H1 (cell line): ENCODE measurements around the gene MYO15A. TPM values are rescaled to one million over a fixed set of nuclear protein-coding genes. Genes with fewer than 3 reads are reported as not detected.

Experiments
- CTCF ChIA-PET: fragments of 300-600 bp; sonication (Branson Sonifier 250); formaldehyde crosslinking; loops from one replicate; lab custom pipeline; 2021; ENCODE audit not compliant: partially characterized antibody; lab: Charles Lee
- POLR2A ChIA-PET: fragments of 300-600 bp; sonication (Branson Sonifier 250); formaldehyde crosslinking; loops from one replicate; lab custom pipeline; 2021; ENCODE audit warnings: inconsistent platforms; ENCODE audit not compliant: partially characterized antibody; lab: Charles Lee
- DNase-seq, 2 experiments: peaks; one replicate each; pipeline versions ENCODE4 v3.0.0 to v3.0.0-alpha.2; 2010 to 2022; ENCODE audit warnings: low spot score in 2 of 2, low read depth in 1 of 2, mixed read lengths in 1 of 2
- FAIRE-seq: peaks from 2 replicates; lab custom pipeline; 2011; peaks lifted over from hg19 to GRCh38; lab: Jason Lieb, UNC
- H2AFZ ChIP-seq: 2 replicates; pipeline ENCODE4 v1.8.1; 2012; ENCODE audit warnings: low read length, inconsistent platforms
- H2AK5ac ChIP-seq: 2 replicates; pipeline ENCODE4 v1.6.1; 2013; ENCODE audit warnings: low read depth, low read length
- H2BK120ac ChIP-seq: replicated peaks from 2 replicates; pipeline ENCODE3; 2013; ENCODE audit warnings: low read depth, low read length, inconsistent platforms
- H2BK12ac ChIP-seq: 2 replicates; pipeline ENCODE4 v1.6.1; 2013; ENCODE audit warnings: low read depth, low read length
- H2BK15ac ChIP-seq: 2 replicates; pipeline ENCODE4 v1.6.1; 2013; ENCODE audit warnings: low read length
- H2BK20ac ChIP-seq: 2 replicates; pipeline ENCODE4 v1.6.1; 2013; ENCODE audit warnings: low read length
- H2BK5ac ChIP-seq: 2 replicates; pipeline ENCODE4 v1.6.1; 2013; ENCODE audit warnings: low read depth, low read length
- H3K14ac ChIP-seq: 2 replicates; pipeline ENCODE4 v1.6.1; 2013; ENCODE audit warnings: inconsistent platforms; ENCODE audit not compliant: insufficient read length
- H3K18ac ChIP-seq: 2 replicates; pipeline ENCODE4 v1.6.1; 2013; ENCODE audit warnings: low read length; ENCODE audit errors: extremely low read depth
- H3K23ac ChIP-seq: 2 replicates; pipeline ENCODE4 v1.6.1; 2013; ENCODE audit warnings: inconsistent platforms; ENCODE audit not compliant: insufficient read length
- H3K23me2 ChIP-seq: 2 replicates; pipeline ENCODE4 v1.6.1; 2013; ENCODE audit warnings: low read depth, low read length
- H3K27ac ChIP-seq: 2 replicates; pipeline ENCODE4 v1.6.1; 2011; ENCODE audit warnings: low read depth, low read length, inconsistent platforms
- H3K27me3 ChIP-seq, 4 experiments: replicated peaks in 1 of 4; 1 replicate in 1 of 4; 2 replicates in 3 of 4; pipeline versions ENCODE4 v1.6.1 to v1.8.1; 2011 to 2013; ENCODE audit warnings: low read length in 3 of 4, mild to moderate bottlenecking in 3 of 4, inconsistent platforms in 2 of 4, mixed read lengths in 2 of 4, moderate library complexity in 1 of 4; ENCODE audit not compliant: control insufficient read depth in 3 of 4, insufficient read depth in 3 of 4; ENCODE audit errors: extremely low read depth in 1 of 4
- H3K36me3 ChIP-seq, 4 experiments: 2 replicates each; pipeline versions ENCODE4 v1.6.1 to v1.8.1; 2011 to 2013; ENCODE audit warnings: mild to moderate bottlenecking in 4 of 4, low read length in 3 of 4, moderate library complexity in 2 of 4, control low read depth in 1 of 4, inconsistent platforms in 1 of 4; ENCODE audit not compliant: insufficient read depth in 4 of 4, control insufficient read depth in 2 of 4
- H3K4ac ChIP-seq: replicated peaks from 2 replicates; pipeline ENCODE3; 2013; ENCODE audit warnings: low read length, low read depth, mixed read lengths, inconsistent platforms; ENCODE audit not compliant: insufficient read length
- H3K4me1 ChIP-seq, 4 experiments: replicated peaks in 1 of 4; 1 replicate in 1 of 4; 2 replicates in 3 of 4; pipeline versions ENCODE4 v1.6.1 to v1.8.1; 2011 to 2013; ENCODE audit warnings: low read length in 3 of 4, inconsistent platforms in 2 of 4, mixed read lengths in 1 of 4; ENCODE audit not compliant: insufficient read depth in 4 of 4, control insufficient read depth in 3 of 4
- H3K4me2 ChIP-seq, 2 experiments: 2 replicates each; pipeline versions ENCODE4 v1.6.1 to v1.8.1; 2011 to 2013; ENCODE audit warnings: low read depth in 2 of 2, low read length in 2 of 2, control low read depth in 1 of 2, inconsistent platforms in 1 of 2, mild to moderate bottlenecking in 1 of 2; ENCODE audit not compliant: insufficient read depth in 1 of 2
- H3K4me3 ChIP-seq, 4 experiments: fragments of 200-600, 300-600 bp in 1 of 4; sonication (generic), shearing (Covaris generic), sonication (Bioruptor Twin) in 1 of 4; 2 replicates each; pipeline versions ENCODE4 v1.5.1 to v1.8.1; 2011 to 2016; ENCODE audit warnings: low read length in 4 of 4, low read depth in 3 of 4, control low read depth in 2 of 4, inconsistent platforms in 2 of 4, mild to moderate bottlenecking in 2 of 4, mixed read lengths in 1 of 4, moderate library complexity in 1 of 4; ENCODE audit not compliant: insufficient read depth in 2 of 4; ENCODE audit errors: extremely low read depth in 1 of 4
- H3K56ac ChIP-seq: replicated peaks from 2 replicates; pipeline ENCODE3; 2013; ENCODE audit warnings: low read depth, mild to moderate bottlenecking, mixed read lengths, low read length, inconsistent platforms; ENCODE audit not compliant: insufficient read length
- H3K79me1 ChIP-seq: 2 replicates; pipeline ENCODE4 v1.6.1; 2013; ENCODE audit warnings: low read depth, low read length, control low read depth
- H3K79me2 ChIP-seq, 2 experiments: 2 replicates each; pipeline versions ENCODE4 v1.6.1 to v1.8.1; 2012 to 2013; ENCODE audit warnings: low read length in 2 of 2, mild to moderate bottlenecking in 2 of 2, inconsistent platforms in 1 of 2; ENCODE audit not compliant: insufficient read depth in 2 of 2, control insufficient read depth in 1 of 2
- H3K9ac ChIP-seq, 4 experiments: replicated peaks in 1 of 4; 1 replicate in 1 of 4; 2 replicates in 3 of 4; pipeline versions ENCODE4 v1.6.1 to v1.8.1; 2011 to 2013; ENCODE audit warnings: low read depth in 3 of 4, low read length in 3 of 4, control low read depth in 2 of 4, mild to moderate bottlenecking in 2 of 4, moderate library complexity in 2 of 4, inconsistent platforms in 1 of 4; ENCODE audit errors: extremely low read depth in 1 of 4
- H3K9me3 ChIP-seq, 2 experiments: 2 replicates each; pipeline versions ENCODE4 v1.6.1 to v1.8.1; 2012 to 2013; ENCODE audit warnings: mild to moderate bottlenecking in 2 of 2, moderate library complexity in 2 of 2, control low read depth in 1 of 2, inconsistent platforms in 1 of 2, low read depth in 1 of 2, low read length in 1 of 2, mixed read lengths in 1 of 2; ENCODE audit not compliant: insufficient read depth in 2 of 2
- H4K20me1 ChIP-seq, 2 experiments: replicated peaks in 1 of 2; 2 replicates each; pipeline versions ENCODE3 to v1.8.1; 2011 to 2013; ENCODE audit warnings: inconsistent platforms in 2 of 2, low read length in 2 of 2, mild to moderate bottlenecking in 1 of 2; ENCODE audit not compliant: insufficient read depth in 2 of 2, control insufficient read depth in 1 of 2
- H4K5ac ChIP-seq: 2 replicates; pipeline ENCODE4 v1.6.1; 2013; ENCODE audit warnings: low read length, low read depth, mixed read lengths, inconsistent platforms; ENCODE audit not compliant: insufficient read length
- H4K8ac ChIP-seq: 2 replicates; pipeline ENCODE4 v1.8.0; 2013; ENCODE audit warnings: mild to moderate bottlenecking, moderate library complexity, low read length, inconsistent platforms; ENCODE audit not compliant: insufficient read depth; ENCODE audit errors: extremely low read depth
- H4K91ac ChIP-seq: replicated peaks from 2 replicates; pipeline ENCODE3; 2013; ENCODE audit warnings: low read length, mixed read lengths, inconsistent platforms; ENCODE audit not compliant: insufficient read length
- ASH2L ChIP-seq: fragments of 200-600, 300-600 bp; sonication (generic); IDR thresholded peaks from one replicate; pipeline ENCODE4 v1.7.1; 2017; ENCODE audit warnings: low read length
- SP1 ChIP-seq: IDR thresholded peaks from 2 replicates; pipeline ENCODE4 v1.6.1; 2011; ENCODE audit warnings: low read depth, low read length
- WGBS, 2 experiments: shearing (Covaris generic) in 1 of 2; methylation state at CpG; one replicate each; pipeline versions ENCODE4 v1.1.6 to v1.1.7; 2013 to 2015; ENCODE audit warnings: low lambda C conversion rate in 2 of 2, mixed read lengths in 2 of 2, inconsistent platforms in 1 of 2, low coverage in 1 of 2, missing lambda C conversion rate in 1 of 2; ENCODE audit not compliant: insufficient replicate concordance in 2 of 2, insufficient coverage in 1 of 2, insufficient read length in 1 of 2; ENCODE audit errors: extremely low coverage in 1 of 2, missing lambda C conversion rate in 1 of 2; 5-methylcytosine and 5-hydroxymethylcytosine counted together
- polyA plus RNA-seq, 7 experiments: library from polyadenylated mRNA; depleted of rRNA in 3 of 7; stranded (reverse) in 5 of 7; unstranded in 2 of 7; fragments of >200 nt in 5 of 7; fragments of 200-250 nt in 2 of 7; gene quantifications; 1 replicate in 5 of 7; 2 replicates in 1 of 7; 4 replicates in 1 of 7; pipeline versions ENCODE4 v1.2.1 to v1.2.3, GENCODE V29; 2011 to 2013; ENCODE audit warnings: missing spikeins in 2 of 7, mixed read lengths in 2 of 7
- total RNA-seq: library from RNA; stranded (reverse); fragmentation: NEBNext Ultra II Directional; extraction: Animal tissue kit (Norgen Biotek cat#: 25700); gene quantifications from 2 replicates; pipeline ENCODE4 v1.2.1, GENCODE V29; 2021
- TF ChIP-seq, protein P1 (sequence below): IDR thresholded peaks from 2 replicates; pipeline ENCODE4 v1.6.1; 2012; ENCODE audit warnings: inconsistent platforms

MYO15A gene
- total and polyA plus RNA-seq, 2 of the 8 experiments (the other 6 are each of a cell fraction or from before 2014, with no cell fraction given), result 1.6 to 4.2 TPM

DNA sequence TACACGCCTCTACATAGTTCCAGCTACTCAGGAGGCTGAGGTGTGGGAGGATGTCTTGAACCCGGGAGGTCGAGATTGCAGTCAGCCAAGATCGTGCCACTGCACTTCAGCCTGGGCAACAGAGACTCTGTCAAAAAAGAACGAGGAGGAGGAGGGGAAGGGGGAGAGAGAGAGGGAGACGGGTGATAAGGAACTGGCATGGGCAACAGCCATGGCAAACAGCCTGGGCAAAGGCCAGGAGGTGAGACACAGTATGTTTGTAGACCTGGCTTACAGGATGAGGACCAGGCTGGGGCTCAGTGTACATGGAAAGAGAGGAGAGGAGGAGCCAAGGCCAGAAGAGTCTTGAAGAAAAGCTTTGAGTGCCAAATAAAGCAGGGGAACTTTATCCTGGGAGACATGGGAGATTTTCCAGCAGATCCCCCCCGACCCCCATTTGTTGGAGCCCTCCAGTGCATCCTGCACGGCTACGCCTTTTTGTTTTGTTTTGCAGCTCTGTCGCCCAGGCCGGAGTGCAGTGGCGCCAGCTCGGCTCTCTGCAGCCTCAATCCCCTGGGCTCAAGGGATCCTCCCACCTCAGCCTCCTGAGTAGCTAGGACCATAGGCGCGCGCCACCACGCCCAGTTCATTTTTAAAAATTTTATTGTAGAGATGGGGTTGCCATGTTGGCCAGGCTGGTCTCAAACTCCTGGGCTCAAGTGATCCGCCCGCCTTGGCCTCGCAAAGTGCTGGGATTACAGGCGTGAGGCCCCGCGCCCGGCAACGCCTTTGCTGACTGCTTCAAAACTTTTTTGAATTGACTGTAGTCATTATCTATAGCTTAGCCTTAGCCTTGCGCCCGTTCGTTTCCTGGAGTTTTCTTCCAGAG lies 73.8 kb downstream of the MYO15A start:
- no peak overlapping the region for H3K23ac ChIP-seq
- CTCF ChIA-PET, result interaction anchor here (0.7 to 4.8 kb wide), 7 partner anchors 10 to 41 kb away, joined by 4 to 53 read pairs (median 4); no protein-coding TSS in a partner anchor
- H3K23me2 ChIP-seq, result peaks cover 18% of the 10 kb centered on the region
- peak overlapping the region; percentile 70 for H3K4ac ChIP-seq
- H3K56ac ChIP-seq, result peak overlapping the region; percentile 90
- peaks cover 3 to 9% (median 6%) of the 10 kb centered on the region in 4 experiments; a peak in 5 of 8 replicates for H3K36me3 ChIP-seq
- H3K27ac ChIP-seq, result peak overlapping the region; percentile 90
- peaks cover 16% of the 10 kb centered on the region for H3K79me1 ChIP-seq
- peak overlapping the region; percentile 41 to 88 (median 82) for H3K9ac ChIP-seq
- no peaks in the 10 kb centered on the region for H3K9me3 ChIP-seq
- no peak overlapping the region for H3K14ac ChIP-seq
- H3K4me1 ChIP-seq, result peaks cover 5 to 25% (median 8%) of the 10 kb centered on the region in 4 experiments
- peak overlapping the region; percentile 84 for H4K5ac ChIP-seq
- H3K4me3 ChIP-seq, result peak overlapping the region; percentile 52 to 87 (median 80)
- POLR2A ChIA-PET, result interaction anchor here (0.9 to 6.1 kb wide), 24 partner anchors 8 to 146 kb away, joined by 3 to 43 read pairs (median 7); partner anchors contain the start of gene LLGL1
- peak overlapping the region; percentile 83 for H4K91ac ChIP-seq
- no peaks in the 10 kb centered on the region for H3K27me3 ChIP-seq
- DNase-seq, result peak in 1 of 2 experiments; percentile 52
- H2AK5ac ChIP-seq, result 0 out of 2 replicates have a peak overlapping the region, but pooled peaks have one; percentile 19
- H3K79me2 ChIP-seq, result peaks cover 27 to 31% of the 10 kb centered on the region in 2 experiments
- H4K20me1 ChIP-seq, result peaks cover 18 to 26% of the 10 kb centered on the region in 2 experiments
- FAIRE-seq, result no peak
- peak overlapping the region; percentile 21; the same call in 1 of the 2 replicates for H3K18ac ChIP-seq
- 34% methylated on average over 28 of the region's 28 CpGs; no CpG with 5 or more reads in 1 of the 2 experiments for WGBS, 2 experiments
- no peak for TF ChIP-seq SP1
- TF ChIP-seq, protein P1, sequence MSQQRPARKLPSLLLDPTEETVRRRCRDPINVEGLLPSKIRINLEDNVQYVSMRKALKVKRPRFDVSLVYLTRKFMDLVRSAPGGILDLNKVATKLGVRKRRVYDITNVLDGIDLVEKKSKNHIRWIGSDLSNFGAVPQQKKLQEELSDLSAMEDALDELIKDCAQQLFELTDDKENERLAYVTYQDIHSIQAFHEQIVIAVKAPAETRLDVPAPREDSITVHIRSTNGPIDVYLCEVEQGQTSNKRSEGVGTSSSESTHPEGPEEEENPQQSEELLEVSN, result 0 out of 2 replicates have a peak, but pooled peaks have one; percentile 10
- TF ChIP-seq ASH2L, result no peak
- no peak overlapping the region for H2BK20ac ChIP-seq
- 0 out of 2 replicates have a peak overlapping the region, but pooled peaks have one; percentile 61 for H2BK15ac ChIP-seq
- H2BK5ac ChIP-seq, result peak overlapping the region; percentile 69
- H3K4me2 ChIP-seq, result peak overlapping the region; percentile 68 to 99
- peak overlapping the region; percentile 87 for H2BK12ac ChIP-seq
- H2AFZ ChIP-seq, result no peak overlapping the region; the same call in 1 of the 2 replicates
- H4K8ac ChIP-seq, result peak overlapping the region; percentile 92
- H2BK120ac ChIP-seq, result no peak overlapping the region
